NCI-H187 (cell line): ENCODE results near the gene ALAS1.

Experiments
- DNase-seq, 2 experiments: peaks; one replicate each; lab custom pipeline; 2025; lab: John Stamatoyannopoulos, UW

ALAS1 gene

DNA sequence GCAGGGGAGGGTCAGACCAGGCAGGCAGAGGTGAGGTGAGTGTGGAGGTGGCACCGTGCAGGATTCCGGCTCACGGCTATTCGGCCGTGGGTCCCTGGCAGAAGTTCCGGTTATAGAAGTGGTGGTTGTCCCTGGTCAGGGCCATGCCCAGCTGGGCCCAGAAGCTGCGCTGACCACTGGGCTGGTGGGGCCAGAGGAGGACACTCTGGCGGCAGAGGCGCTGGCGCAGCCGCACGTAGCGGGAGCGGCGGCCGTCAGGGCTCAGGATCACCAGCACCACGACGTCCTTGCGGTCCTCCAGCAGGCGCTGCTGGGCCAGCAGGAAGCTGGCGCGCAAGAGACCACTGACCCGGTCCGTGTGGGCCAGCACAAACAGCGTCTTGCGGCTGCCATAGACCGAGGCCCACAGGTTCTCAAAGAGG, 23.2 kb downstream of the ALAS1 start:
- no peak for DNase-seq

DNA sequence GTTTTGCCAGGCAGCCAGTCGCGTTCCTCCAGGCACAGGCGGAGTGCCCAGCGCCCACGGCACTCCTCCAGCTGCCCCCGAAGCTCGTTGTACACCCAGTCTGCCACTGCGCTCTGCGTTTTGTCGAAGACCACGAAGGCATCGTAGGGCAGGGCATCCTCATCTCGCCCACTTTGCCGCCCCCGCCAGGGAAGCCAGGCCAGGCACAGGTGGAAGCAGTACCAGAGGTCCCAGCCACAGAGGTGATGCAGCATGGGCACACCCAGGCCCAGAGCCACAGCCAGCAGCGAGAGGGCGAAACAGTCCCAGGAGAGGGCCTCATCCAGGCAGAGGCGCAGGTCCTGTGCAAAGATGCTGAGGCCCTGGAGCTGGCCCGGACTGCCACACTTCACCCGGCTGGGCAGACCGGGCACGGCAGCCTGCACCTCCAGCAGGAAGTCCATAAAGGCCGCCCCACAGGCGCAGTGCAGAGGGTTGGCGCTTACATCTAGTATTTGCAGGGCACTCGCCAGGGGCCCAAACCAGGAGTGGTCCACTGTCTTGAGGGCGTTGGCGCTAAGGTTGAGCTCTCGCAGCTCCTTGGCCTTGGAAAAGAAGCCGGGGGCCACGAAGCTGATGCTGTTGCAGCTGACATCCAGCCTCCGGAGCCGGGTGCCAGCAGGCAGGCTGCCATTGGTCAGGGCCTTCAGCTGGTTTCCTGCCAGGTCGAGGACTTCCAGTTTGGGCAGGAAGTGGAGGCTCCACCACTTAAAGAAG, 23.8 kb downstream of the ALAS1 start:
- DNase-seq, result no peak

DNA sequence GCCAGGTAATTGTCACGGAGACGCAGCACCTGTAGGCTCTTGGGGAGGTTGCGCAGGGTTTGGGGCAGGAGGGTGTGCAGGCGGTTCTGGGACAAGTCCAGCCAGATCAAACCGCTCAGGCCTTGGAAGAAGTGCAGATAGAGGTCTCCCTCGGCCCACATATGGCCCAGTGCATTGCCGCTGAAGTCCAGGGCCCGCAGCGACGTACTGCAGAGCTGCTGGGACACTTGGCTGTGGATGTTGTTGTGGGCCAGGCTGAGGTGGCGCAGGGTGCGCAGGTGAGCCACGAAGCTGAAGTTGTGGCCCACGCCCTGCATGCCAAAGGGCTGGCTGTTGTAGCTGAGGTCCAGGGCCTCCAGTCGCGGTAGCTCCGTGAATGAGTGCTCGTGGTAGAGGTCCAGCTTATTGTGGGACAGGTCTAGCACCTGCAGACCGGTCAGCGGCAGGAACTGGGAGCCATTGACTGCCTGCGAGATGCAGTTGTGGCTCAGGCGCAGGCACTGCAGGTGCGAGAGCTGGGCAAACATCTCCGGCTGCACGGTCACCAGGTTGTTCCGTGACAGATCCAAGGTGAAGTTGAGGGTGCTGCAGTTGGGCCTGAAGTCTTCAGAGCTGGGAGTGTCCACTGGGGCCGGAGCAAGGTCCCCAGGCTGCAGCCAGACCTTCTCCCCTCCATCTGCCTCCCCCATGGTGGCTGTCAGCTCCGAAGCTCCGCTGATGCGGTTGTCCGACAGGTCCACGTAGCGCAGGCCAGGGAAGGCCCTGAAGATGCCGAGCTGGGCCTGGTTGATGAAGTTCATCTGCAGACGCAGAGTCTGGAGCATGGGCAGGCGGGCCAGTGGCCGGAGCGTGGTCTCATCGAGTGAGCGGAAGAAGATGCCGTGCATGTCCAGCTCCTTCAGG, 24.6 kb downstream of the ALAS1 start:
- DNase-seq, result no peak

- no peak for DNase-seq
These were observed 25.8 kb downstream of the ALAS1 start for GRCh38 chr3:52223449-52224408.

GRCh38 chr3:52225452-52226228, 27.7 kb downstream of the ALAS1 start, which contains the start of gene TLR9:
Gene TLR9 (minus strand): TSS chr3:52225645. CDS start chr3:52225529, 116 bp downstream.
- no peak for DNase-seq

GRCh38 chr3:52226229-52226817, 28.4 kb downstream of the ALAS1 start:
- no peak for DNase-seq

GRCh38 chr3:52227117-52227516, 29.2 kb downstream of the ALAS1 start:
- DNase-seq, result no peak

- DNase-seq, result no peak
These were observed 29.8 kb downstream of the ALAS1 start for GRCh38 chr3:52227766-52228165.

- DNase-seq, result no peak
These were observed 30.3 kb downstream of the ALAS1 start for GRCh38 chr3:52228266-52228665.

DNA sequence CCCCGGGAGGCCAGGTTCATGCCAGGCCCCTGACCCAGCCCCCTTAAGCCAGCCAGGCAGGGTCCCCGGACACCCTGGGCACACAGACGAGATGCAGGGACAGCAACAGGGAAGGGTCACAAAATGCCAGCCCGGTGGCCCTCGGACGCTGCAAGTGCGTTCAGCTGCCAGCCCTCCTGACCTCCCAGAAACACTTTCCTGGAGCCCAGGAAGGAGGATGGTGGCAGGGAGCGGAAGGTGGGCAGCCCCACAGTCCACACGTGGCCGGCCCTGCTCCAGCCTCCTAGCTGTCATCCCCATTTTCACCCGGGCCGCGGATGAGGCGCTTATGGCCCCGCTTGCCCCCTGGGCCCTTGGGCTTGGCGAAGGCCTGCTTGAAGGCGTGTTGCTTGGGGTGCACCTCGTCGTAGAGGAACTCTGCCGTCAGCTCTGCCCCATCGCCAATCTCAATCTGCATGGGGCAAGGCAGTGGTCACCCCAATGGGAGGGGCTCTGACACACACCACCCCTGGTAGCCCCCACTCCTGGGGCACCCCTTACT, 30.9 kb downstream of the ALAS1 start:
- no peak for DNase-seq

DNA sequence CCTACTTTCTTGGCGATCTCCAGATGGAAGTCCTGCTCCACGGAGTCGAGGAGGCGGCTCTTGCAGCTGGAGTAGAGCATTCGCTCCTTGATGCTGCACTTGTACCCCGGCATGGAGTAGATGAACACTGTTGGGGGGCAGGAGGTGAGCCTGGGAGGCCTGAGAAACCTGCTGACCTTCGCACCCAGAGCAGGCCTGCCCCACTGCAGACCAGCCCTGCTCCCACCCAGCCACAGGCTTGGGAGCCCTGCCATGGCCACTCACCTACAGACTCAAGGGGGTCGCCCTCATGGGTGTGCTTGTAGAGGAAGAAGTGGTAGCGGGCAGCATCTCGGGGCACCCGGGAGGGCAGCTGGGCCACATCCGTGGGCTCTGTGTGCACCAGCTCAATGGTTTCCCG, 31.7 kb downstream of the ALAS1 start:
- DNase-seq, result no peak

- no peak for DNase-seq
These were observed 32.5 kb downstream of the ALAS1 start for GRCh38 chr3:52230461-52230860.

GRCh38 chr3:52230889-52231499, 33.0 kb downstream of the ALAS1 start:
- DNase-seq, result no peak

DNA sequence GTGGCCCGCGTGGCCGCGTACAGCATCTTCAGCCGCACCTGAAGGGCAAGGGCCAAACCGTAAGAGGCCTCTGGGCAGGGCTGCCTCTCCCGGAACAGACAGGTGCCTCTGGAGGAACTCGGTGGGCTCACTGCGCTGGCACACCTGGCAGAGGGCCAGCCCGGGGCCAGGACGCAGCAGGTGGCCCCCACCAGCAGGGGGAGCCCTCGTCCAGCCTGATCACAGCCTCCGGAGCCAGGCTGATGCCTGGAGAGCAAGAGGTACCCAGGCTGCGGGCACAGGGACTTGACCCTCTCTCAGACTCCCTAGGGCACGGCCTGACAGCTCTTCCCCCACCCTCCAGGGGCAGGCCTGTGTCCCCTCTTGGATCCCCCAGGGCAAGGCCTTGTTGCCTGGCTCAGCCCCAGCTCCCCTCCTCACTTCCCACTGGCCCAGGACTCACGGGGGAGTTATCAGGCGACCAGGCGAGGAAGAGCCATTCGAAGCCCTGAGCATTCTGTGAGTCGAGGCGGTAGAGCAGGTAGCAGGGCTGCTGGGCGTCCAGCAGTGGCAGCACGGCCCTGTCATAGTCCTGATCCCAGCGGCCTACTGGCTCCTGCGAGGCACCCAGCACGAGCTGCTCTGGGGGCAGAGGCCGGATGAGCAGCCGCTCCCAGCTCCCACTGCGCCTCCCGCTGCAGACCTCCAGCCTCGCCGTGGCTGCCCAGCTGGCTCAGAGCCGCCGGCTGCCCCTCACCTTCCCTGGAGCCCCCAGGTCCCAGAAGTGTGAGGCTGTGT, 33.7 kb downstream of the ALAS1 start:
- no peak for DNase-seq

- no peak for DNase-seq
These were observed 34.5 kb downstream of the ALAS1 start for GRCh38 chr3:52232279-52233107.

DNA sequence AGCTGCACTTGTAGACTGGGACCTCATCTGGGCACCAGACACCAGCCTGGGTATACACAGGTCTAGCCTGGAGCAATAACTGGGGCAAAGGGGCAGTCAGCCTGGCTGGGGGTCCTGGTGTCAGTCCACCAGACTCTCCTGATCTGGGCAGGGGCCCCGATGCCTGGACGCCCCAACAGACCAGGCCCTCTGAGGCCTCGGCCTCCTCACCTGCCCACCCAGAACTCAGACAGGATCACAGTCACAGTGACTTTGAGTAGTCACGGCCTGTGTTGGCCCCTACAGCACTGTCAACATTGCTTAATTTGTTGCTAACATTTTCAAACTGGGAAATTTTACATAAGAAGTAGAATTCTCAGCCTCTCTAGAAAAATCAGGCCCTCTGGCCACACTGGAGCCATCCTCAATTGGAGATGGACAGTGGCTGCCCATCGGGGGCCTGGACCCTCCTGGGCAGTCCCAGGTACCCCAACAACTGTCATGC, 35.2 kb downstream of the ALAS1 start:
- no peak for DNase-seq

- no peak for DNase-seq
These were observed 36.0 kb downstream of the ALAS1 start for GRCh38 chr3:52233968-52234367.
